Measurements from ENCODE around the gene HOXC13.

The HOXC13 gene

DNA sequence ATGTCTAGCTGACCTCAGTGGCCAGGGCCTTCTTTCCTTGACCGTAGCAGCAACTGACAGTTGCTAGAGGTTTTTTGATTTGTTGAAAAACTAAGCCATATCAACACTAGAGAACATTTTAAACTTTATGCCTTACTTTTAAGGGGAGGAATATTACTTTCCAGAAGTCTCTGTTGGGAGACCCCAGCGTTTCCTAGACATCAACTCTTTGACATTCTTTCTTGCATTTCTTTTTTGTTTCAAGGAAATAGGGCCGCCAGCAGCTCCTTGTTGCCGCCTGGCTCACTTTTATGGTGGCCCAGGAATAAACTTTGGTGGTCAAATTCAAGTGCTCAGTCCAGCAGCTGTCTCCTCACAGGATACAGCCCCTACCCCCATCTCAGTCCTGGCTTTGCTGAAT lies 31.8 kb downstream of the HOXC13 start:
- DNase-seq (ENCODE audit: low read depth, low spot score) = no peak

DNA sequence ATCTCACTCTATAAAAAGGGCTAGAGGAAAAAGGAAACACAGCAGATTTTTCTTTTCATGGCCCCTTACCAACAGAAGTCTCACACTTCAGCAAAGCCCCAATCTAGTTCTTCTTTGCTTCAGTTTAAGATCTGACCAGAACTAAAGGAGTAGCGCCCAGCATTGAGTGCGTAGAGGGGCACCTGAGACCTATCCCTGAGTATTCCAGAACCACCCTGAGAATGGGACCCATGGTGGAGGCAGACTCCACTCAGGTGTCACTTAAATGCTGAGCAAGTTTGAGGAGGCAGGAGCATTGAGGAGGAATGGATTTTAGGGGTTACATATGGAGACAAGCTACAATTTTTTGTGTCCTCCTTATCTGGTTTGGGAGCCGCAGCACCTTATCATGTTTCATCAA lies 32.5 kb downstream of the HOXC13 start:
- DNase-seq (ENCODE audit: low read depth, low spot score) = no peak

DNA sequence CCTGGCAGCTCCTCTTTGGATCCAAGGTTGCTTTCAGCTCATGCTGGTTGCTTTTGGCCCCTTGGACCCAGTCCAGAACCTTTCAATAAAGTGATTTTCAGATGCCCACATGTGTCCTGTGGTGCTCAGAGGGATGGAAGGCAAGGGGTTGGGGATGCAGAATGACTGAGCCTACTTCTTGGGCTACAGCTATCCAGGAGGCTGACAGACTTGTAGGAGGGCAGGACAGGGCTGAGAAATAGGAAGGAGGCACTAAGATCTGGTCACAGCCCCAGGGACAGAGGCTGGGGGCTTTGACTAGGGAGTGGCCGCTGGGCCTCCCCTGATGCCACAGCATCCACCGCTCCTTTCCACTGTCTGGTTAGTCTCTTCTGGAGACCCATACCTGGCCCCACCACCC lies 33.1 kb downstream of the HOXC13 start:
- DNase-seq (ENCODE audit: low read depth, low spot score) = no peak

DNA sequence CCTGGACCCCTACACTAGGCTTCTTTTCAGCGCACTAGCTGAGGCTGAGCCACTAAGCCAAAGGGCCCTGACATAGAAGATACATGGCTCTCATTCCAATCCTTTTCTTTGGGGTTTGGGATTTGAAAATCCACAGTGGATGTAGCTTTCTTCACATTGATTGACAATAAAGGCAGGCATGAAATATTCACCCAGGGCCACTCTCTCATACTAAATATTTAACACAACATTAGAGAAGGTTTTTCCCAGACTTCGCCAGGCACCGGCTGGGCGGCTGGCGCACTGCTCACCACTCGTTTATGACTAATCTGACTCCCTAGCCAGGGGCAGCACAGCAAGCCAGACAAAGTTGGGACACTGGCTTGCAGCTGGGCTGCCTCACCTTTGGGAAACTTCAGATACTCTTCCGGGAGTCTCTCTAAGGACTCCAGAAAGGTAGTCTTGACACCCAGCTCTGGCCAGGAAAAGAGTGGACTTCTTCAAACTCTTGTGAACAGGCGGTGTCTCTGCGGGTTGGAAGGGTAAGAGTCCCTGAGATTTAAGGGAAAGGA lies 33.6 kb downstream of the HOXC13 start:
- DNase-seq (ENCODE audit: low read depth, low spot score) = no peak

DNA sequence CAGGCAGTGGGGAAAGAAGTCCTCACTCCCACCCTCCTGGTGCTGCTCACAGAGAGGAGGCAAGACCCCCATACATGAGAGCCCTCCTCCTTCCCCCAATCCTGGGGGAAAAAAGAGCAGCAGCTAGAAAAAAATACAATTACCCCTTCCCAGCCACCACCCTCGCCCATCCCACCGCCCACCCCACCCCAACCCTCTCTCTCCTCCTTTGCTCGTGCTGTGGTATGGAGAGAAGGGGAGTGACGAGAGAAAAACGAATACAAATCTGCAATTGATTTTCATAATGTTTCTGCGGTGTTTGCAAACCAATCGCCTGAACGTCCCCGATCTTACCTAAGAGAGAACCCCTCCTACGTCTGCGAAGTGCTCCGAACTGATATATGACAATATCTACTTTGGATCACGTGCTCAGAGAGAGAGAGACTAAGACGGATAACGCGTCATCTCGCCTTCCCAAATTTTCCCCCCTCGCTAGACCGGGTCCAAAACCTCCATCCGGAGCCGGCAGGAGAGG lies 34.1 kb downstream of the HOXC13 start, which contains the start of gene HOXC11:
HOXC11 (plus strand) TSS at position 405 of the 514 bp plus-strand sequence. CDS start 116 bp downstream, outside the sequence.
- no peak for DNase-seq (ENCODE audit: low read depth, low spot score)

DNA sequence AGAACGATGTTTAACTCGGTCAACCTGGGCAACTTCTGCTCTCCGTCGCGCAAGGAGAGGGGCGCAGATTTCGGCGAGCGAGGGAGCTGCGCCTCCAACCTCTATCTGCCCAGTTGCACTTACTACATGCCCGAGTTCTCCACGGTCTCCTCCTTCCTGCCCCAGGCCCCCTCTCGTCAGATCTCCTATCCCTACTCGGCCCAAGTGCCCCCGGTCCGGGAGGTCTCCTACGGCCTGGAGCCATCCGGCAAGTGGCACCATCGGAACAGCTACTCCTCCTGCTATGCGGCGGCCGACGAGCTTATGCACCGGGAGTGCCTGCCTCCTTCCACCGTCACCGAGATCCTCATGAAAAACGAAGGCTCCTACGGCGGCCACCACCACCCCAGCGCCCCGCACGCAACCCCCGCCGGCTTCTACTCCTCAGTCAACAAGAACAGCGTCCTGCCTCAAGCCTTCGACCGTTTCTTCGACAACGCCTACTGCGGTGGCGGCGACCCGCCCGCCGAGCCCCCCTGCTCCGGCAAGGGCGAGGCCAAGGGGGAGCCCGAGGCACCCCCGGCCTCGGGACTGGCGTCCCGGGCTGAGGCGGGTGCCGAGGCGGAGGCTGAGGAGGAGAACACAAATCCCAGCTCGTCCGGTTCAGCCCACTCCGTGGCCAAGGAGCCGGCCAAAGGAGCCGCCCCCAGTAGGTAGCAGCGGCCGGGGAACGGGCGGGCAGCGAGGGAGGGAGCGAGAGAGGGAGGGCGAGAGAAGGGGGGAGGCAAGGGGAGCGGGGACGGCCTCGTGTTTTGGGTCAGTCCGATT lies 34.8 kb downstream of the HOXC13 start:
- DNase-seq (ENCODE audit: low read depth, low spot score) = no peak

DNA sequence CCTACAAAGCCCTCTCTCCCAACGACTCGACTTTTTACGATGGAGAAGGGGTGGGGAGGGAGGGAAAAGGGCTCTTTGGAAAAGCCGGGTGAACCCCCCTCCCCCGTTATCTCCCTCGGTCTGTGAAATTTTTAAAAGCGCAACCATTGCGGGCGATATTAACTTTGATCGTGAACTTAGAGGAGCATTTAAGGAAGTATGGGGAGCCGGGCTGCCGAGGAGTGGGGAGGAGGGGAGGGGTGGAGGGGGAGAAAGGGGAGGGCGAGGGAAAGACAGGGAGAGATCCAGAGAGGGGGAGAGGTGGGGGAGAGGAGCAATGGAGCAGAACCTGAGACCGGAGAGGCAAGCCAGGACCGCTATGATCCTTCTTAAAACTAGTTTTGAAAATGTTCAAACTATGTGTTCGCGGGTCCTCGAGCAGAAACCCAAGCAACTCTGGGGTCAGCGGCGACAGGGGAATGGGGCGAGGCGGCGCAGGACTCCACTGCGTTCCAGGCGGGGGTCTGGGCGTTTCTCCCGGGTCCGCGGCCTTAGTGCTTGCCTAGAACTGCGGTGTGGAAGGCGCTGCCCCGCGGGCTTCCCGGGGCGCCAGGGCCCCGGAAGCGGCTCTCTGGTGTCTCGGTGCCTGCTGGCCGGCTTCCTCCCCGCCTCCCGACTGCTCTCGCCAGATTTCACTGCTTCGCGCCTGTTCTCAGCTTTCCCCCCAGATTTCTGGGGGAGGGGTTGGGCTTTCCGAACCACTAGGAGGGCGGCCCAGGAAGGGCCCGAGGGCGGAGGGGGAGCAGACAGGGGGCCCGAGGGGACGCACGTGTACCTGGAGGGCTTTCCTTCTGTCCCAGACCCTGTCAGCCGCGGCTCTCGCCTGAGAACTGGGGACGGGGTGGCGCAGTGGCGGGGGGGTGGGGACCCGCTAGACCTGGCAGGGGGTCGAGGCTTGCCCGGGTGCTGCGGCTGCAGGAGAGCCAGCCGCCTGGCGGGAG lies 35.7 kb downstream of the HOXC13 start, which contains the start of gene HOTAIR:
HOTAIR (minus strand) TSS at position 871 of the 980 bp plus-strand sequence.
- DNase-seq (ENCODE audit: low read depth, low spot score) = no peak

DNA sequence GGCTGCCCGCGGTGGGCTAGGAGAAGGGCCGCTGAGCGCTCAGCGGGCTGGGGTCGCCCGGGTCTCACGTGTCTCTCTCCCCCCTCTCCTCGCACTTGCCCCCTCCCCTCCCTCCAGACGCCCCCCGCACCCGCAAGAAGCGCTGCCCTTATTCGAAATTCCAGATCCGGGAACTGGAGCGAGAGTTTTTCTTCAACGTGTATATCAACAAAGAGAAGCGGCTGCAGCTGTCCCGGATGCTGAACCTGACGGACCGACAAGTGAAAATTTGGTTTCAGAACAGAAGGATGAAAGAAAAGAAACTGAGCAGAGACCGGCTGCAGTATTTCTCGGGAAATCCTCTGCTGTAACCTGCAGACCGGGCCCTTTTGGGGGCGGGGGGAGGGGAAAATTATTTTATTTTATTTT lies 36.4 kb downstream of the HOXC13 start:
- DNase-seq (ENCODE audit: low read depth, low spot score) = no peak

DNA sequence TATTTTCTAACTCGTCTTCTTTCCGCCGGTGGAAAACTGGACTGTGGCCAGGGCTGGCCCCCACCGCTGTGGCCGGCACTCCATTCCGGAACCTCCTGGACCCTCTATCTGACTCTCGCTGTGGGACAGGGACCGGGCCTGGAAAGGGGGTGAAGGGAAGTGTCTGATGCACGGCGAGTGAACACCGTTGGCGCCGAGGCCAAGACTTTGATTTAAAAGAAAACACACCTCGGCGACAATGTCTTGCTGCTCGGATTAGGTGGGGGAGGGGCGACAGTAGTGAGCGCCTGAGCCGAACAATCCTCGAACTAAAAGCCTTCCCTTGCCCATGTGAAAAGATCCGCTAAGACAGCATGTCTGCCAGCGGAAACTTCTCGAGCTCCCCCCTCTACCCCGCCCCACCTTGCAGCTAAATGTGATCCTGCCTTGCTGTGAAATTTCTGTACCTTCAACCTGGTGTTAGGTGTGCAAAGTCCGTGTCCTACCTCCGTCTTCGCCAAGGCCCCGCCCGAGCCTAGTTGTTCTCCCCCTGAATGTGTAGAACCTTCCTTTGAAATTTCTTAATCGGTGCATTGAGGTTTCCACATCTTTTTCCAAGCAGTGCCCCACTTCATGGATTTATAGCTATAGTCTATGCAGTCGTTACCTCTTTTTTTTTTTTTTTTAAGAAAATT lies 37.0 kb downstream of the HOXC13 start:
- no peak for DNase-seq (ENCODE audit: low read depth, low spot score)

DNA sequence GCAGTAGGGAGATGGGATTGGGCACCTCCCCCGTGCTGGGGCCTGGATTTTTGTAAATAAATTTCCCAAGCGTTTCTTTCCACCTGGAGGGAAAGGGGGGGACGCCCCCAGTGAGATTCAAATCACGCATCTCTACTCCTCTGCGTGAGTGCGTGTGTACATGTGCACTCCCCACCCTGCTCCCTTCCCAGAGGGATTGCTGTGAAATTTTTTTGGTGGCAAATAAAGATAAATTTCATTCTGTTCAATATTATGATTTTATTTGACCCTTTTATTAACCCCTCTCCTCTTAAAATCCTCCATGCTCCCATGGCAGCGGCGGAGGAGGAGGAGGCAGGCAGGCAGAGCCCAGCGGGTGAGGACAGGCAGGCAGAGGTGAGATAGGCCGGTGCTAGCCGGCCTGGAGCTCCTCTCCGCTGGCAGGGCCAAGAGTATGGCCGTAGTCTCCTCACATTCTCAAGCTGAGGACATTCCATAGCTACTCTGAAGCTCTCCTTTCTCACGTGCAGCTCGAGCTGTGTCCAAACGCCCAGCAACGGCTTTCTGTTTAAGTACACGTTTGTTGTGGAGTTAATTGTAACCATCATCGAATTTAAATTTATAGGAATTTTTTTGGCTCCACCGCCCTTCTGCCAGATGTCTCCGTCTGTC lies 37.7 kb downstream of the HOXC13 start:
- DNase-seq (ENCODE audit: low read depth, low spot score) = no peak

DNA sequence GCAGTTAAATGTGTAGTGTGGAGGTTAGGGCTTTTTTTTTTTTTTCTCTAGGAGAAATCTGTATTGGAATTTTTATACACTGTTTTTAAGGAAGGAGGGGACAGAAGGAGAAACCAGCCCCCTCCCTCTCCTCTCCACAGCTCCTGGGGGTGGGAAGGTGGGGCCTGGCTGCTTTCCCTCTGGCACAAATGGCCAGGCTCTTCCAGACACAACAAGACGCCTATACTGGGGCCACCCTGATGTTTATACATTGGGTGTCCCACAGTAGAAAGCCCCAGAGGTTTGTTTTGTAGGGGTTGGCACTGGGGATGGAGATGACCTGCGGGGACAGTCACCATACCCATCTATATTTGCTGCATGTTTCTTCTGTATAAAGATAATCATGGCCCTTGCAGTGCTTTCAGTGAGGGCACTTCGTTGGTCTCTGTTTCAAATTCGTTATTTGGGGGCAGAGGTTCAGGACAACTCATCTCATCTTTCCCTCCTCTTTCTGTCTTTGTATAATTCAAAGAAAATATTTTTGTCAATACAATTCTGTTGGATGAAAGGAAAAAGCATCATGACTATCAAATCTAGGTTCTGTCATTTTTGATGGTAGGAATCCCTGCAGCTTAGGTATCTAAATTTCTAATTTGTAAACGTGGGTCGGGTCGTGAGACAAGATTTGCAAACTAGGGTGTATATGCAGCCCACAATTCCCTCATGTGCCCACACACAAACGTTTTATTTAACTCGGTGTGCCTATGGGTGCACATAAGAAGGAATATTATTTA lies 38.4 kb downstream of the HOXC13 start:
- no peak for DNase-seq (ENCODE audit: low read depth, low spot score)

DNA sequence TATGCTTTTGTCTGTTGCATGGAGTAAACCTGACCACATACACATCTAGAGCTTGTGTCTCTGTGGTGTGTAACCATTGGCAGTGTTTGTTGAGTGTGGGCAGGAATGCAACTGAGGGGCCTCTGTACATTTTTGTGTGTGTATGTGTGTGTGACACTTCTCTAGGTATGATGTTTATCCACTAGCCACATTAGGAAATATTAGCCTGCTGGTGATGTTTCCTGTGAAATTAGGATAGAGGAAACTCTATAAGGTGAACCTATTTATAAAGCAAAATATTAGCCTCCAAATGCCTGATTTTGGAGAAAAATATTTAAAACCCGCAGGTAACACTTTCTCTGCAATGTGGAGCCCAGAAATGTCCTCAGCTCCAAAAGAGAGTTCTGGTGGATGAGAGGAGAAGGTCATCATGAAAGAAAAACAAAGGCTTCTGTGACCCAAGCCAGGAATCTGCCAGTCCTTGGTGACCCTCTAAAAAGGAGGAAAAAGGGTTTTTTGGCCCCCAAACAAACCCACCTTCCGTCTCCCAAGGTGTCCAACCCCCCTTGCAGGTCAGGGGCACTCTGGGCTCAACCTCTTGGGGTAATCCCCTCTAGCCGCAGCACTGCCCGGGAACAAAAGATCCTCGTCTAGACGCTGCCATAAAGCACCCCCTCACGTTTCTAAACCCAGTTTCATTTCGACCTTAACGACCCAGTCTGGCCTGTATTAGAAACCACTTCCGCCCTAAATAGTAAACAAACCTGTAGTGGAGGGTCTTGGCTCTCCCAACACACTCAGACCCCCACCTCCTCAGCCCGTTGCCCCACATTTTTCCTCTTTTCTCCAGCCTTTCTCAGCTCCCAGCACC lies 39.2 kb downstream of the HOXC13 start:
- no peak for DNase-seq (ENCODE audit: low read depth, low spot score)

DNA sequence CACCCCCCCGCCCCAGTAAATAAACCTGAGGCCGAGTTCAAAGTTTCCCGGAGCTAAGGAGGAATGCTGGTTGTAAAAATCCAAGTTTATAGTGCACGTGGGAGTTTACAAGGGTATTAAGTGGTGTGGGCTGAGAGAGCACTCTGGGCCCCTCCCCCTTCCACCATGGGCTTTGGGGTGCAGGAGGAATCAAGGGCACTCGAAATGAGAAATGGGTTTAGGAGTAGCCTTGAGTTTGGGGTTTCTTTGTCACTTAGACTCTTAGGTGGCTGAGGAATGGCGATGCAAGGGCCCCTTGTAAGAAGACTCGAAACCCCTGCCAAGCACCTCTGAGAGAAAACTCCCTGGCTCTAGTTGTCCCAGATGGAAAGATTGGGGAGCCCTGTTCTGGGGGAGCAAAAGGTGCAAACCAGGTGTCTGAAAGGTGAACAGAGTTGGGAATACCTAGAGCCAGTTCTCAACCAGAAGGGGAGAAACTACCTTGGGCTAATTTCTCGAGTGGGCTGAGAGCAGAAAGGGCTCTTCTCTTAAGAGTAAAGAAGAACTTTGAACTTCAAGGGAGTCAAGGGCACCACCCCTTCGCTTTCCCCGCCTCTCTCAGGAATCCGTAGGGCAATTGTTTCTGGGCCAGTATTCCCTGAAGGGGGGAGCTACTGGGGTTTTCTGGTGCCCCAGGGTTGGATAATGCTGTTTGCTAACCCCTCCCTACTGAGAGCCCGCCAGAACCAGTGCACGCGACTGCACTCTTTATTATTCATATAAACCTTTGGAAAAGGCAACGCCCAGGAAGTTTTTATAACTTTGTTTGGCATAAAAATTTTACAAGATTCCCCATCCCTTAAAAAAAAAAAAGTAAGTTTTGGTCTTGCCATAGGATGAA lies 40.1 kb downstream of the HOXC13 start:
- DNase-seq (ENCODE audit: low read depth, low spot score) = no peak

DNA sequence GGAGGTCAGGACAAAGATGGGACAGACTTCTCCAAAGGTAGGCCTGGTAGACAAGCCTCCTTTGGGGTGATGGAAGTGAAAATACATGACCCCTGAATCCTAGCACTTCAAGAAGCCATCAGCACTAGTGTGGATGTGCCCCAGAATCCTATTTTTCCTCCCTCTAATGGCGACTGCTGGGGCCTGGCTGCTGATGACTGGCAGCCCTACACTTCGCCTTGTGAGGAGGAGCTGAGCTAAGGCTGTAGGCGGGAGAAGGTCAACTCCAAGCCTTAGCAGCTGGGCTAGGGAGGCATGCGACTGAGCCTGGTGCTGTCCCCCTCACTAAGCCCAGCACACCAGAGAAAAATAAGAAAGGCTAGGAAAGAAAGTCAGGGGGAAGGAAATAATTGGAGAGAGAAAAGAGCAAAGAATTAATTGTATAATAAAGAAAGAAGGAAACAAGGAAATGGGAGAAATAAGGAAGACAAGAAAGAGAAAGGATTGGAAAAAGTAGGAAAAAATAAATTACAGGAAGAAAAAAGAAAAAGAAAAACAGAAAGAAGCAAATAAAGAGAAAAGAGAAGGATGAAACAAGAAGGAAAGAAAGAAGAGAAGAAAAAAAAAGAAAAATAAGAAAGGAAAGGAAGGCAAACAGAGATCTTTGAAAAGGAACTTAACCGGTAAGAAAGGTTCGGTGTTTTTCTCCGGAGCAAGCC lies 41.6 kb downstream of the HOXC13 start:
- DNase-seq (ENCODE audit: low read depth, low spot score) = no peak

DNA sequence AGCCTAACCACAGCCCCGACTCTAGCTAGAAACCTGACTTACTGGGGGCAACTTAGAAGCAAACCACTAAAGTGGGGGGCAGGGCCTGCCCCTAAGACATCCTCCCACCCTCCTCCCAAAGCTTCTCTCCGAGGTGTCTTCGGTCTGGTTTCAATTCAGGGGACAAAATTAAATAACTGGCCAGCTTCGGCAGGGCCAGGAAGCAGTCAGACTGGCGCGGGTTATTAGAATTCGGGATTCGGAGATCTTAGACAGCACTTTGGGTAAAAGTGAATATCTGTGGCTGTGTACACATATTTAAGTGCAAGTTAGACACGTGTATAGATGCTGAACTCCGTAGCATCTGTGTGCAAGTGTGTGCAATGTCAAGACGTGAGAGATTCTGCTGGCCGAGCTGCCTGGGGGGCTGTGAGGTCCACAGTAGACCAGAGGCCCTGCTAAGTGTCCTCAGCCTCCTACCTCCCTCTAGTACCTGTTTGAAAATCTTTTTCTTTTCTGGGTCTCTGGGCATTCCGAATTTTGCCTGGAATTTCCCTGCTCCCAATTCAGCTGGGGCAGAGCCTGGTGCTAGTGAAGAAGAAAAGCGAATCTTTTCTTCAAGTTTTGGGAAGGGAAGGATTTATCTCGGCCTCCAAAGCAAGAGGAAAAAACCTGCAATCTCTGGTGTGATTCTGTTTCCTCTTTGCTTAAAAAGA lies 42.3 kb downstream of the HOXC13 start:
- DNase-seq (ENCODE audit: low read depth, low spot score) = no peak

DNA sequence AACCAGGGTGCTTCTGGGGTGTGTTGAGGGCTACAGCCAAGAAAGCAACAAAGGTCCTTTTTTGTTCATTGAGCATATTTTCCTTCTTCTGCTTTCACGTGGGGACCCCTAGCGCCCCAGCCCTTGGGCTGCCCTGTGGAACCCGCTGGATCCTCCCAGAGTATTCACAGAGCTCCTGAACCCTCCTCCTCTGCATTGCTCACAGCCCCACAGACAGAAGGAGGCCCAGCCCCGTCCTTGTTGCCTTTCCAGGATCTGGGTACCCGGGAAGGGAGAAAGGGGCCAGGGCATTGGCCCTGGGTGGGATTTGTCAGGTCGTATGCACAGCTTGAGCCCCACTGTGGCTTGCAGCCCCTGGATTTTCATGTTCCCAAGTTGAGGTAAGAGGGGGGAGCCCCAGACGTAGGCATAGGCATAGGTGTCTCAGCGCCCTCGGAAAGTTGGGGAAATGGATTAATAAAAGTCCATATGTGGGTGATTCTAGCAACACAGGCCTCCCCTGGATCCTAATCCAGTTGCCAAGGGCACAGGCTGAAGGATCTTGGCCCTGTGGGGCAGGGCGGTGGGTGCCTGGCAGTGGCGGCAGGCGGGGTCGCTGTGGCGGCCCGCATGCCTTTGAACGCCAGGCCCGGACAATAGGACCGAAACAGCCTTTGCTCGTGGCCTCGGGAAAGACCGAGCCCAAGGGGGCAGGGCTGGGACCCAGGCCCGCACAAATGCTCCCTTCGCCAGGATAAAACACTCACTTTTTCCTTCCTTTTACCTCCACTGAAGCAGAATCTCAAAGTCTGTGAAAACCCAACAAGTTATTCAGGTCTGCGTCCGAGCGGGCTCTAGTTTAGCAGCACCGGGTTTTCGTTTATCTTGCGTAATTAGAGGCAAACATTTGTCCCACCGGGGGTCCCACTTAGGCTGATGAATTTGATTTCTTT lies 43.3 kb downstream of the HOXC13 start:
- no peak for DNase-seq (ENCODE audit: low read depth, low spot score)

Measured in smooth muscle cell of the brain vasculature (primary cell).